Fibroblast of gingiva (primary cell): ENCODE measurements around the gene ELFN1.
"Not testable (repeated sequence)": the region's sequence is repeated elsewhere in the genome, so short reads cannot be mapped to it uniquely, and the experiment has no call there.

Source experiments
- DNase-seq: peaks from one replicate; pipeline ENCODE4 v3.0.0-alpha.2; 2011; ENCODE audit warnings: low read depth

ELFN1 gene

GRCh38 chr7:1709281-1709680 lies 39.2 kb downstream of the ELFN1 start:
- no peak for DNase-seq

GRCh38 chr7:1709900-1710299 lies 39.8 kb downstream of the ELFN1 start:
- DNase-seq, result no peak

- DNase-seq, result no peak
Observed at GRCh38 chr7:1710936-1711335, 40.9 kb downstream of the ELFN1 start.

- DNase-seq, result no peak
Observed at GRCh38 chr7:1712907-1713501, 42.9 kb downstream of the ELFN1 start.

GRCh38 chr7:1713502-1714484 lies 43.7 kb downstream of the ELFN1 start:
- no peak for DNase-seq

GRCh38 chr7:1714583-1715330 lies 44.7 kb downstream of the ELFN1 start:
- no peak for DNase-seq

GRCh38 chr7:1715331-1715625 lies 45.2 kb downstream of the ELFN1 start:
- DNase-seq, result no peak

GRCh38 chr7:1715671-1716074 lies 45.6 kb downstream of the ELFN1 start:
- no peak for DNase-seq

GRCh38 chr7:1716263-1717094 lies 46.4 kb downstream of the ELFN1 start:
- no peak for DNase-seq

- no peak for DNase-seq
Observed at GRCh38 chr7:1717095-1717483, 47.0 kb downstream of the ELFN1 start.

GRCh38 chr7:1717903-1718676 lies 48.0 kb downstream of the ELFN1 start:
- DNase-seq, result no peak

- DNase-seq, result not testable (repeated sequence)
Observed at GRCh38 chr7:1718850-1719249, 48.8 kb downstream of the ELFN1 start.

- not testable (repeated sequence) for DNase-seq
Observed at GRCh38 chr7:1719256-1719655, 49.2 kb downstream of the ELFN1 start.

GRCh38 chr7:1719913-1720312 lies 49.8 kb downstream of the ELFN1 start:
- DNase-seq, result no peak

- DNase-seq, result no peak
Observed at GRCh38 chr7:1720326-1720725, 50.2 kb downstream of the ELFN1 start.

GRCh38 chr7:1721047-1721690 lies 51.1 kb downstream of the ELFN1 start:
- no peak for DNase-seq

- DNase-seq, result no peak
Observed at GRCh38 chr7:1723254-1723653, 53.2 kb downstream of the ELFN1 start.

- no peak for DNase-seq
Observed at GRCh38 chr7:1724118-1724910, 54.2 kb downstream of the ELFN1 start.

- no peak for DNase-seq
Observed at GRCh38 chr7:1725199-1725690, 55.2 kb downstream of the ELFN1 start.
